ENCODE results near the gene TBX10.
"Not testable (repeated sequence)": the region's sequence is repeated elsewhere in the genome, so short reads cannot be mapped to it uniquely, and the experiment has no call there.

DNA sequence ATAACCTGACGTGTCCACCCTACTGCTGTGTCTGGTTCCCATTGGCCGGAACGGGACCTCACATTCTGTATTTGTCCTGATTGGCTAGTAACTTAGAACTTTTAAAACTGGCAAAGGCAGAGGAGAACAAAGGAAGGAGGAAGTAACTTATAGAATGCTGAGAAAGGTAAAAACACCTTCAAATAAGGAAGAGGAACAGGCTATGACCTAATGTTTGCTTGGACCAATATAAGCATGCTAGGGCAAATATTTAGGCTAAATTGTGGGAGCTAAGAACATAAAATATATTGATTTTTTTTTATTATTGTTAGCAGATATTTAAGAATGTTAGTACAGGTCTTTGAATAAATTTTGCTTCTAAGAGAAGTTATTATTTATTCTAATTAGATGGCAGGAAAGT lies 2.1 kb downstream of the TBX10 start:
- TF ChIP-seq CTCF, EP300, POLR2A (IDR thresholded peaks at IDR 0.05): not testable (repeated sequence)
